GM23248 (cell line): ENCODE data around the gene NRG3.

ENCODE experiments used
- EZH2 ChIP-seq: fragments of 200-600 bp; sonication (generic); IDR thresholded peaks from 2 replicates; pipeline ENCODE4 v1.6.1; 2018; ENCODE audit warnings: antibody characterized with exemption, mild to moderate bottlenecking; ENCODE audit not compliant: insufficient read depth, poor library complexity, severe bottlenecking
- EZH2phosphoT487 ChIP-seq: fragments of 200-600 bp; sonication (generic); IDR thresholded peaks from 2 replicates; pipeline ENCODE4 v1.6.1; 2018; ENCODE audit warnings: antibody characterized with exemption, moderate library complexity, mild to moderate bottlenecking, low read depth; ENCODE audit not compliant: insufficient read depth

- TF ChIP-seq EZH2phosphoT487 (no peak), EZH2 (no peak)
Measured at GRCh38 chr10:82144153-82144552, 269.2 kb downstream of the NRG3 start.
